CD4-positive, alpha-beta T cell (primary cell): ENCODE results near the gene ZNF827. TPM values are rescaled to one million over a fixed set of nuclear protein-coding genes. Genes with fewer than 3 reads are reported as not detected.

ENCODE experiments used
- ATAC-seq: fragments of 200-7000 bp; cut with Tn5 transposase; one replicate; pipeline ENCODE4 v1.10.0; 2022; ENCODE audit warnings: mild to moderate bottlenecking; ENCODE audit not compliant: poor library complexity
- CTCF ChIA-PET: fragments of 350-600 bp; sonication (Branson Sonifier 250); formaldehyde crosslinking; loops from one replicate; lab custom pipeline; 2021; ENCODE audit warnings: antibody characterized with exemption, inconsistent platforms; lab: Charles Lee
- POLR2A ChIA-PET: fragments of 350-600 bp; sonication (Branson Sonifier 250); formaldehyde crosslinking; loops from one replicate; lab custom pipeline; 2021; ENCODE audit warnings: antibody characterized with exemption, inconsistent platforms; lab: Charles Lee
- DNase-seq, 14 experiments: peaks; one replicate each; pipeline ENCODE4 v3.0.0-alpha.2; 2013 to 2020; ENCODE audit warnings: mixed read lengths in 2 of 14
- H3K27ac ChIP-seq, 2 donors: one replicate each; pipeline versions ENCODE4 v1.5.1 to v1.7.0; 2013; ENCODE audit warnings: low read length in 2 of 2, low read depth in 1 of 2, mild to moderate bottlenecking in 1 of 2
- H3K27me3 ChIP-seq, 2 experiments: 1 replicate in 1 of 2; 2 replicates in 1 of 2; pipeline versions ENCODE4 v1.6.1 to v1.7.0; 2013; ENCODE audit warnings: low read length in 2 of 2, control low read depth in 1 of 2, mild to moderate bottlenecking in 1 of 2, moderate library complexity in 1 of 2; ENCODE audit not compliant: insufficient read depth in 2 of 2, control insufficient read depth in 1 of 2
- H3K36me3 ChIP-seq: one replicate; pipeline ENCODE4 v1.6.1; 2013; ENCODE audit warnings: low read length, control low read depth; ENCODE audit not compliant: insufficient read depth
- H3K4me1 ChIP-seq: one replicate; pipeline ENCODE4 v1.6.1; 2013; ENCODE audit warnings: low read length, control low read depth; ENCODE audit not compliant: insufficient read depth
- H3K4me3 ChIP-seq: one replicate; pipeline ENCODE4 v1.5.1; 2013; ENCODE audit warnings: mild to moderate bottlenecking, low read length, moderate library complexity
- H3K9me3 ChIP-seq, 2 experiments: 1 replicate in 1 of 2; 2 replicates in 1 of 2; pipeline versions ENCODE4 v1.6.1 to v1.7.0; 2013; ENCODE audit warnings: low read length in 2 of 2, mild to moderate bottlenecking in 2 of 2, control low read depth in 1 of 2, moderate library complexity in 1 of 2; ENCODE audit not compliant: control insufficient read depth in 1 of 2, insufficient read depth in 1 of 2
- H3K27ac Mint-ChIP-seq: one replicate; pipeline ENCODE4 v1.8.0; 2020; ENCODE audit warnings: mixed read lengths
- H3K27me3 Mint-ChIP-seq: one replicate; pipeline ENCODE4 v1.8.0; 2021; ENCODE audit warnings: mixed read lengths
- H3K36me3 Mint-ChIP-seq: one replicate; pipeline ENCODE4 v1.8.0; 2021; ENCODE audit warnings: low read depth, mixed read lengths
- H3K4me1 Mint-ChIP-seq: one replicate; pipeline ENCODE4 v1.8.0; 2021; ENCODE audit warnings: low read depth, mixed read lengths
- H3K4me3 Mint-ChIP-seq: one replicate; pipeline ENCODE4 v1.8.0; 2020; ENCODE audit warnings: mild to moderate bottlenecking, mixed read lengths
- H3K9me3 Mint-ChIP-seq: one replicate; pipeline ENCODE4 v1.8.0; 2020; ENCODE audit warnings: mixed read lengths
- CTCF ChIP-seq: fragments of 200-600 bp; IDR thresholded peaks from one replicate; pipeline ENCODE4 v1.8.0; 2022; ENCODE audit warnings: antibody characterized with exemption, mild to moderate bottlenecking
- intact Hi-C, 2 experiments: fragments of 100-400 bp; cut with DNase I in 1 of 2; cut with micrococcal nuclease in 1 of 2; formaldehyde crosslinking; loops; one replicate each; pipeline versions ENCODE4 v1.15.1 to v1.9.0; 2023 to 2025; cut with DNase I, micrococcal nuclease
- total RNA-seq, 174 experiments: library from RNA in 2 of 174; stranded (reverse) in 2 of 174; gene quantifications; one replicate each; pipeline ENCODE4 v1.2.3 and lab custom pipeline; 2021 to 2026

Gene ZNF827
- total RNA-seq, 2 experiments from 2014 or later = 13.7 to 14.3 TPM

DNA sequence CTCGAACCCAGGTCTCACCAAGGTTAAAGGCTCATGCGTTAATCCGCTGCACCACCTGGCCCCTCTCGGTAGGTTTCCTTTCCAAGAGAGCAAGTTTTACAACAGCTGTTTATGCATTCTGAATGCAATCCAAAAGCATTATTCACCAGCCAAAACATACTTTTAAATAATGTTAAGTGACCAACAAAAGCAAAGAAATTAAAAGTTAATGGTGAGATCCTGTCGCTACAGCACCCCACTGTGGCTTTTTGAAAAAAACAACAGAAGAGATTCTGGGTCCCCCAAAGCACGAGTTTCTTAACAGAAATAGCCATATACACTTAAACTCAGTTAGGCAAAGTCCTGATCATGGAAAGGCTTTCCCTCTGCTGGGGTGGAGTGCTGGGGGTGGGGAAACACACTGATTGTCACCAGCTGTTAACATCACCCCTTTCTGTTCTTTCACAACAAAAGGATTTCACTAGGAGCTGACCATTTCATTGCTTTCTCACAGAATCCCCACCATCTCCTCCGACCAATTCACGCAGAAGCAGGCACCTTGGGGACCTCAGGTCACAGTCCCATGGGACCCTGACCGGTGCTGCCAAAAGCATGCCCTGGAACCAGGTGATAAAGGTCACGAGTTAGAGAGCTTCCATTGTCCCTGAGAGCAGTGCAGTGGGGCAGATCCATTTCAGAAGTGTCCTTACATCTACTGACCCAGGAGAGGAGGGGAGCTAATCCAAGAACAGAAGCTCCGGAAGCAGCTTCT, 51.2 kb downstream of the ZNF827 start:
- Mint-ChIP-seq H3K4me3 (no peak overlapping the region), H3K27ac (no peak overlapping the region), H3K36me3 (peaks cover 58% of the 10 kb centered on the region), H3K9me3 (no peaks in the 10 kb centered on the region), H3K27me3 (no peaks in the 10 kb centered on the region), H3K4me1 (peaks cover 3% of the 10 kb centered on the region)
- intact Hi-C loops = no loop called here
- Histone ChIP-seq H3K36me3 (peaks cover 18% of the 10 kb centered on the region), H3K9me3 (no peaks in the 10 kb centered on the region), H3K4me1 (no peaks in the 10 kb centered on the region), H3K27ac (no peak overlapping the region), H3K4me3 (no peak overlapping the region), H3K27me3 (no peaks in the 10 kb centered on the region)
- POLR2A ChIA-PET = interaction anchor here (1.0 kb wide), 1 partner anchor 9 kb away, joined by 3 read pairs; no protein-coding TSS in a partner anchor
- CTCF ChIA-PET = no interaction called here
- no peak for DNase-seq
- no peak for ATAC-seq
- no peak for TF ChIP-seq CTCF

GRCh38 chr4:145886871-145887240, 51.8 kb downstream of the ZNF827 start:
- no peak overlapping the region for H3K4me3 Mint-ChIP-seq
- Histone ChIP-seq H3K36me3 (peaks cover 18% of the 10 kb centered on the region), H3K9me3 (no peaks in the 10 kb centered on the region), H3K27ac (no peak overlapping the region), H3K27me3 (no peaks in the 10 kb centered on the region), H3K4me1 (no peaks in the 10 kb centered on the region), H3K4me3 (no peak overlapping the region)
- no peak overlapping the region for H3K27ac Mint-ChIP-seq
- intact Hi-C loops = no loop called here
- peaks cover 61% of the 10 kb centered on the region for H3K36me3 Mint-ChIP-seq
- ATAC-seq (no peak), DNase-seq (no peak)
- no peaks in the 10 kb centered on the region for H3K27me3 Mint-ChIP-seq
- TF ChIP-seq CTCF = no peak
- peaks cover 3% of the 10 kb centered on the region for H3K4me1 Mint-ChIP-seq
- H3K9me3 Mint-ChIP-seq = no peaks in the 10 kb centered on the region
- POLR2A ChIA-PET = interaction anchor here (1.0 kb wide), 1 partner anchor 9 kb away, joined by 3 read pairs; no protein-coding TSS in a partner anchor
- CTCF ChIA-PET = no interaction called here

- Mint-ChIP-seq H3K36me3 (peaks cover 62% of the 10 kb centered on the region), H3K9me3 (no peaks in the 10 kb centered on the region), H3K27me3 (no peaks in the 10 kb centered on the region), H3K4me3 (no peak overlapping the region), H3K27ac (no peak overlapping the region), H3K4me1 (peaks cover 3% of the 10 kb centered on the region)
- POLR2A ChIA-PET = no interaction called here
- CTCF ChIA-PET = no interaction called here
- Histone ChIP-seq H3K4me1 (no peaks in the 10 kb centered on the region), H3K27me3 (no peaks in the 10 kb centered on the region), H3K27ac (no peak overlapping the region), H3K36me3 (peaks cover 17% of the 10 kb centered on the region), H3K9me3 (no peaks in the 10 kb centered on the region), H3K4me3 (no peak overlapping the region)
- DNase-seq (no peak), ATAC-seq (no peak)
- intact Hi-C loops = no loop called here
- TF ChIP-seq CTCF = no peak
Observed at GRCh38 chr4:145885666-145886065, 53.0 kb downstream of the ZNF827 start.
